Activated T-helper 1 cell treated with anti-CD3 and anti-CD28 coated beads, Interleukin-12 subunit alpha, Interleukin-12 subunit beta, Interleukin-2, Interleukin-4 antibody, amounts not matched to agents 30 ng/mL and 10 ng/mL and 1 ng/mL, durations not matched to agents 14 hours and 24 hours and 36 hours (primary cell): ENCODE results near the gene DEPDC1. TPM values are rescaled to one million over a fixed set of nuclear protein-coding genes. Genes with fewer than 3 reads are reported as not detected.

ENCODE experiments used
- DNase-seq: peaks from one replicate; pipeline ENCODE4 v3.0.0; 2021; ENCODE audit warnings: low spot score
- H3K27ac Mint-ChIP-seq: one replicate; pipeline ENCODE4 v1.8.0; 2021; ENCODE audit warnings: mild to moderate bottlenecking, mixed read lengths
- H3K27me3 Mint-ChIP-seq: one replicate; pipeline ENCODE4 v1.8.0; 2022; ENCODE audit warnings: mild to moderate bottlenecking, moderate library complexity, mixed read lengths; ENCODE audit not compliant: insufficient read depth
- H3K36me3 Mint-ChIP-seq: one replicate; pipeline ENCODE4 v1.8.0; 2021; ENCODE audit warnings: low read depth, mixed read lengths
- H3K4me1 Mint-ChIP-seq: one replicate; pipeline ENCODE4 v1.8.0; 2021; ENCODE audit warnings: low read depth, mixed read lengths
- H3K4me3 Mint-ChIP-seq: one replicate; pipeline ENCODE4 v1.8.0; 2021; ENCODE audit warnings: mild to moderate bottlenecking, moderate library complexity, mixed read lengths
- H3K9me3 Mint-ChIP-seq: one replicate; pipeline ENCODE4 v1.8.0; 2021; ENCODE audit warnings: mixed read lengths
- intact Hi-C: fragments of 100-400 bp; cut with micrococcal nuclease; formaldehyde crosslinking; loops from one replicate; pipeline ENCODE4 v1.15.1; 2024
- total RNA-seq: library from RNA; stranded (reverse); gene quantifications from 2 replicates; pipeline ENCODE4 v1.2.3, GENCODE V29; 2022

Gene DEPDC1
- total RNA-seq, 1 donor from 2014 or later = 11.3 TPM

DNA sequence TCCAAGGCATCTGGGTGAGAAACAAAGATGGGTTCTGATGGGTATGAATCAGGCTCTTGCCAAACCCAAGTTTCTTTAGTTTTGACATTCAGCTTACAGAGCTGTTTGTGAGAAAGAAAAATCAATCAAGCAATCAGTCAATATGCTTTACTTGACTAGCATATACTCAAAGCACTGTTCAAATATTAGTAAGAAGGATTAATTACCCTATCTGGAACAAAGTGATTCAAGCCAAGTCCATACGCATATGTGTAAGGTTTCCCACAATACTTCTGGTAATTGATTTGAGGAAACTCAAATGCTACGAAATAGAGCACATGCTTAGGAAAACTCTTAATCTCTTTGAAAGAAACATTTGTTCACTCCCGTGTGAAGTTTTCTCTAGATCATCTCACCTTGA lies 65.8 kb downstream of the DEPDC1 start:
- H3K9me3 Mint-ChIP-seq = no peaks in the 10 kb centered on the region
- no peak overlapping the region for H3K27ac Mint-ChIP-seq
- no peak overlapping the region for H3K4me3 Mint-ChIP-seq
- H3K27me3 Mint-ChIP-seq = no peaks in the 10 kb centered on the region
- DNase-seq = no peak
- intact Hi-C loops = no loop called here
- H3K36me3 Mint-ChIP-seq = no peaks in the 10 kb centered on the region
- H3K4me1 Mint-ChIP-seq = no peaks in the 10 kb centered on the region

DNA sequence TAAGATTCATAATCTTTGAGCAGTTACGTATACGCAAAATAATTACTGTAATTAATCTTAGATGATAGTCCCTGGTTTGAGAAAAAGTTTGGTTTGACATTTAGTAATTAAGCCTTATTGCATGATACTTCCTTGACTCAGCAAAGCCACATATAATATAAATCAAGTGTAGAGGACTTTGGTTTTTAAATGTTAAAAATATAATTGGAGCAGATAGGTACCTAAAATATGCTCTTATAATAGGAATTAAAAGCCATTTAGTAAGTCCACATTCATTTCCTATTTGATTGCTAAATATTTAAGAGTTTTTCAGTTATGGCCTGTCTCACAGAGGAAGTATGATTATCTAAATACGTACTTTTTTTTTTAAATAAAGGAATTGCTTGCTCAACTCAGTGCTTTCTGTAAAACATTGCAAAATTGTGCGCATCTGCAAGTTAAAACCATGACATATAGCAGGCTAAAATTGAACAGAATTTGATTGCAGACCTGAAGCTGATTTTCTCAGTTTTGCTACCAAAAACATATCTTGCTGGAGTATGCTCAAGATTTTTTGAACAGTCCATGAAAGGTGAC lies 67.6 kb downstream of the DEPDC1 start:
- no peak overlapping the region for H3K4me3 Mint-ChIP-seq
- intact Hi-C loops = no loop called here
- H3K36me3 Mint-ChIP-seq = no peaks in the 10 kb centered on the region
- H3K9me3 Mint-ChIP-seq = no peaks in the 10 kb centered on the region
- no peaks in the 10 kb centered on the region for H3K27me3 Mint-ChIP-seq
- no peaks in the 10 kb centered on the region for H3K4me1 Mint-ChIP-seq
- H3K27ac Mint-ChIP-seq = no peak overlapping the region
- no peak for DNase-seq

- Mint-ChIP-seq H3K4me3 (no peak overlapping the region), H3K9me3 (no peaks in the 10 kb centered on the region), H3K27me3 (no peaks in the 10 kb centered on the region), H3K36me3 (no peaks in the 10 kb centered on the region), H3K4me1 (no peaks in the 10 kb centered on the region), H3K27ac (no peak overlapping the region)
- no peak for DNase-seq
- intact Hi-C loops = no loop called here
These were observed 70.3 kb downstream of the DEPDC1 start for GRCh38 chr1:68426594-68426993.

Other genes starting within 250 kb of the DEPDC1 start
- gene RPE65, start 47.1 kb downstream of the DEPDC1 start, total RNA-seq = not detected in 2 replicates